Measurements from ENCODE around the gene GALNT13.

GRCh38 chr2:154240921-154241379, 369.2 kb downstream of the GALNT13 start:
- no peak for TF ChIP-seq NRF1 (conservative IDR thresholded peaks at IDR 0.05; ENCODE audit: low read depth, low read length)
- no peak for TF ChIP-seq EZH2 (IDR thresholded peaks at IDR 0.05; ENCODE audit: borderline replicate concordance, control insufficient read depth, low read depth, low read length)
- TF ChIP-seq NR2C2 (IDR thresholded peaks at IDR 0.05; ENCODE audit: borderline replicate concordance, control insufficient read depth, insufficient read length, low read depth), result no peak
- TF ChIP-seq TAF1 (IDR thresholded peaks at IDR 0.05; ENCODE audit: borderline replicate concordance, low read depth, low read length), result no peak
- no peak for TF ChIP-seq ZNF217 (IDR thresholded peaks at IDR 0.05)
- no peak for TF ChIP-seq CBFB (IDR thresholded peaks at IDR 0.05; ENCODE audit: low read depth)
- no peak for TF ChIP-seq USF2 (IDR thresholded peaks at IDR 0.05; ENCODE audit: borderline replicate concordance, low read depth, low read length)

All from GM12878 (cell line).